ENCODE results near the gene PROCR.

DNA sequence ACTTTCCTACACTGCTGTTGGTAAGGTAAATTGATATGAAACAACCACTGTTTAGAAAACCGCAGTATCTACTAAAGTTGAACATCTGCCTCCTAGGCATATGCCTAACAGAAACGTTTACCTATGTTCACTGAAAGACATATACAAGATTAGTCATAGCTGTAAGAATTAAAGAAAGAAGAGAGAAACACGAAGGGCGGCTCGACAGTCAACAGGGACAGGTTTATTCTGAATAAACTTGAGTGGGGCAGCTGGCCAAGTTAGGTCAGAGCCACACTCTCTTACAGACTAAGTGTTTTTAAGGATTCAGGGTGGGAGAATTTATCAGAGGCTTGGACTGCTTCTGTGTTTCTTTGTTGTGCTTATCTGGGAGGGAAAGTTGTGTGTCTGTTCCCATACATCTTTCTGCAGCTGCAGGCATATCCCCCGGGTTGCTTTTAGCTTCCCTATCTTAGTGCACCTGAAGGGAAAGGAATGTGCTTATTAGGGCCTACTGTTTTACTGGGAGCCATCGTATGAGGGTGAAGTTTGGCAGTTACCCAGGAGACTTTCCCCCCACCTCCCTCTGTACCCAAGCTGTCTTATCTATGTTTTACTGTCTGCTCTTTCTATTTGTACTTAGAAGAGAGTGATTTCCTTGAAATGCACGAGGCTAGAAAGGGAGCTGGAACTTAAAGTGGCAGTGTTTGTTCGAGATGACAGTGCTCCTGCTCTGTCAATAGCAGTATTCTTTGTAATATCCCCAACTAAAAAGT is 20.4 kb downstream of the PROCR start:
- TF ChIP-seq POLR2A (IDR thresholded peaks at IDR 0.05; ENCODE audit: borderline replicate concordance, extremely low read depth, insufficient read depth, insufficient read length) (no peak), EZH2phosphoT487 (IDR thresholded peaks at IDR 0.05; ENCODE audit: borderline replicate concordance) (no peak), YY1 (IDR thresholded peaks at IDR 0.05; ENCODE audit: extremely low read depth, insufficient replicate concordance, low read depth, low read length) (no peak), POLR2AphosphoS5 (IDR thresholded peaks at IDR 0.05; ENCODE audit: low read depth, low read length) (no peak)
- TF ChIP-seq, protein P1, sequence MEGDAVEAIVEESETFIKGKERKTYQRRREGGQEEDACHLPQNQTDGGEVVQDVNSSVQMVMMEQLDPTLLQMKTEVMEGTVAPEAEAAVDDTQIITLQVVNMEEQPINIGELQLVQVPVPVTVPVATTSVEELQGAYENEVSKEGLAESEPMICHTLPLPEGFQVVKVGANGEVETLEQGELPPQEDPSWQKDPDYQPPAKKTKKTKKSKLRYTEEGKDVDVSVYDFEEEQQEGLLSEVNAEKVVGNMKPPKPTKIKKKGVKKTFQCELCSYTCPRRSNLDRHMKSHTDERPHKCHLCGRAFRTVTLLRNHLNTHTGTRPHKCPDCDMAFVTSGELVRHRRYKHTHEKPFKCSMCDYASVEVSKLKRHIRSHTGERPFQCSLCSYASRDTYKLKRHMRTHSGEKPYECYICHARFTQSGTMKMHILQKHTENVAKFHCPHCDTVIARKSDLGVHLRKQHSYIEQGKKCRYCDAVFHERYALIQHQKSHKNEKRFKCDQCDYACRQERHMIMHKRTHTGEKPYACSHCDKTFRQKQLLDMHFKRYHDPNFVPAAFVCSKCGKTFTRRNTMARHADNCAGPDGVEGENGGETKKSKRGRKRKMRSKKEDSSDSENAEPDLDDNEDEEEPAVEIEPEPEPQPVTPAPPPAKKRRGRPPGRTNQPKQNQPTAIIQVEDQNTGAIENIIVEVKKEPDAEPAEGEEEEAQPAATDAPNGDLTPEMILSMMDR (IDR thresholded peaks at IDR 0.05 in 2 of 3, conservative IDR thresholded peaks at IDR 0.05 in 1 of 3; ENCODE audit: borderline replicate concordance in 1 of 3, insufficient read depth in 1 of 3, low read depth in 2 of 3, low read length in 2 of 3), result no peak
- TF ChIP-seq, protein P2, sequence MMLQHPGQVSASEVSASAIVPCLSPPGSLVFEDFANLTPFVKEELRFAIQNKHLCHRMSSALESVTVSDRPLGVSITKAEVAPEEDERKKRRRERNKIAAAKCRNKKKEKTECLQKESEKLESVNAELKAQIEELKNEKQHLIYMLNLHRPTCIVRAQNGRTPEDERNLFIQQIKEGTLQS (IDR thresholded peaks at IDR 0.05), result no peak
